ENCODE results near the gene FUT7. TPM values are rescaled to one million over a fixed set of nuclear protein-coding genes. Genes with fewer than 3 reads are reported as not detected.

FUT7 gene
- total RNA-seq, 2 donors from 2014 or later = not detected

DNA sequence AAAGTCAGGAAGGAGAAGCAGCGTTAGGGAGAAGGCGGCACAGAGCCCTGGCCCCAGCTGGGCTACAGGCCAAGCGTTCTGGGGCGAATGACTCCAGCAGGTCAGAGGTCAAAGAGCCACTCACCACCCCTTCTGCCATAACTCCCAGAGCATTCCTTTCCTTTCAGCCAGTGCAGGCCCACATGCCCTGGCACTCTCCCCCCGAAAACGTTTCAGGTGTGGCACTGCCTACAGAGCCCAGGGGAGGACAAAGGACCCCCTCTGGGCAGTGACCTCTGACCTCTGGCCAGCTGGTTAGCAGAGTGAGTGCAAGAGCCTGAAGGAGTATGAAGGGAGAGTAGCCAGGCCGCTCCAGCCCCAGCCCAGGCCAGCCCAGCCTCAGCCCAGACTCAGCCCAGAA lies 8.7 kb downstream of the FUT7 start:
- intact Hi-C loops (cut with DNase I) = no loop called here
- Histone ChIP-seq H3K4me3 (no peak overlapping the region), H3K9me3 (no peaks in the 10 kb centered on the region), H3K9ac (ENCODE audit: low read depth in 2 of 2, low read length in 2 of 2) (no peak overlapping the region), H3K4me1 (peaks cover 25% of the 10 kb centered on the region), H3K36me3 (no peaks in the 10 kb centered on the region), H3K27me3 (no peaks in the 10 kb centered on the region), H3K27ac (no peak overlapping the region)
- no peak for DNase-seq
- TF ChIP-seq CTCF (IDR thresholded peaks at IDR 0.05) = no peak

DNA sequence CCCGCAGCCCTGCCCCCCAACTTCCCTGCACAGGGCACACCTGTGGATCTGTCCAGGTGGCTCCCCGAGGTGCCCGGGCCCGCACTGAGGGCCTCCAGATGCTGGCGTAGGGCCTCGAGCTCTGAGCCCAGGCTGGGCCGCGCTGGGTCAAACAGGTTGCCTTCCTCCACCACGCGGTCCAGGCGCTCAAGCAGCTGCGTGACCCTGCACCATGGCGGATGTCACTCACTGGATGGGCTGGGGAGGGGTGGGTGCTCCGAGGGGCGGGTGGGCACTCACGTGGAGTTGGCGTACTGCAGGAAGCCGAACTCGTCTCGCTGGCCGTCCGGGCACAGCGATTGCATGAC lies 9.3 kb downstream of the FUT7 start:
- Histone ChIP-seq H3K36me3 (no peaks in the 10 kb centered on the region), H3K27me3 (no peaks in the 10 kb centered on the region), H3K4me1 (peaks cover 25% of the 10 kb centered on the region), H3K9ac (ENCODE audit: low read depth in 2 of 2, low read length in 2 of 2) (no peak overlapping the region), H3K9me3 (no peaks in the 10 kb centered on the region), H3K4me3 (no peak overlapping the region), H3K27ac (peak overlapping the region; percentile 63)
- intact Hi-C loops (cut with DNase I) = no loop called here
- DNase-seq = no peak
- no peak for TF ChIP-seq CTCF (IDR thresholded peaks at IDR 0.05)

- Histone ChIP-seq H3K4me3 (no peak overlapping the region), H3K36me3 (no peaks in the 10 kb centered on the region), H3K9me3 (no peaks in the 10 kb centered on the region), H3K9ac (ENCODE audit: low read depth in 2 of 2, low read length in 2 of 2) (no peak overlapping the region), H3K27me3 (no peaks in the 10 kb centered on the region), H3K27ac (peak overlapping the region; percentile 63), H3K4me1 (peaks cover 21% of the 10 kb centered on the region)
- TF ChIP-seq CTCF (IDR thresholded peaks at IDR 0.05) = no peak
- intact Hi-C loops (cut with DNase I) = no loop called here
- DNase-seq = peak; percentile 98
These were observed 9.8 kb downstream of the FUT7 start for GRCh38 chr9:137021979-137022661.

DNA sequence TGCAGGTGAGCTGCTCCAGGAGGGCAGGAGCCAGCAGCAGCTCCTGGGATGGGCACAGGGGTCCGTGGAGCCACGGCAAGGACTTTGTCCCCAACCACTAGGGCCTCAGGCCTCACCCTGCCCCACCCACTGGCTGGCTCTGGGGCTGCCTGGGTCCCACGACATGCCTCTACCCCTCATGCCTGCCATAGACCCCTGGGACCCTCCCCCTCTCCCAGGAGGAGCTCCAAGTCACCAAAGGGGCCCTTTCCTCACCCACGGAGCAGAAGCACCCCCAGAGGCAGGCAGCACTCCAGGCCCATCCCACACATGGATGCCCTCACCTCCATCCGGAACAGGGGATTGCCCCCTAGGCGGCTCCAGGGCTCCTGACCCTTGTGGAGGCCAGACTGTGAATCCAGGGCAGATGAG lies 10.3 kb downstream of the FUT7 start:
- Histone ChIP-seq H3K9me3 (no peaks in the 10 kb centered on the region), H3K36me3 (no peaks in the 10 kb centered on the region), H3K27ac (no peak overlapping the region), H3K4me1 (peaks cover 17% of the 10 kb centered on the region), H3K4me3 (no peak overlapping the region), H3K9ac (ENCODE audit: low read depth in 2 of 2, low read length in 2 of 2) (no peak overlapping the region), H3K27me3 (no peaks in the 10 kb centered on the region)
- peak; percentile 57 for DNase-seq
- TF ChIP-seq CTCF (IDR thresholded peaks at IDR 0.05) = no peak
- intact Hi-C loops (cut with DNase I) = no loop called here

GRCh38 chr9:137020771-137021567 lies 10.9 kb downstream of the FUT7 start:
- H3K9me3 ChIP-seq = no peaks in the 10 kb centered on the region
- H3K4me1 ChIP-seq = peaks cover 16% of the 10 kb centered on the region
- no peak overlapping the region for H3K4me3 ChIP-seq
- no peak for TF ChIP-seq CTCF (IDR thresholded peaks at IDR 0.05)
- no peak overlapping the region for H3K27ac ChIP-seq
- H3K9ac ChIP-seq (ENCODE audit: low read depth in 2 of 2, low read length in 2 of 2) = no peak overlapping the region
- DNase-seq = no peak
- no peaks in the 10 kb centered on the region for H3K36me3 ChIP-seq
- no peaks in the 10 kb centered on the region for H3K27me3 ChIP-seq
- intact Hi-C loops (cut with DNase I) = no loop called here
